ENCODE data around the gene KSR1. TPM values are rescaled to one million over a fixed set of nuclear protein-coding genes. Genes with fewer than 3 reads are reported as not detected.
"Not testable (repeated sequence)": the region's sequence is repeated elsewhere in the genome, so short reads cannot be mapped to it uniquely, and the experiment has no call there.

The KSR1 gene
- total and polyA plus RNA-seq, 2 of the 8 experiments (the other 6 are each of a cell fraction or from before 2014, with no cell fraction given) = 14.1 to 34.7 TPM

DNA sequence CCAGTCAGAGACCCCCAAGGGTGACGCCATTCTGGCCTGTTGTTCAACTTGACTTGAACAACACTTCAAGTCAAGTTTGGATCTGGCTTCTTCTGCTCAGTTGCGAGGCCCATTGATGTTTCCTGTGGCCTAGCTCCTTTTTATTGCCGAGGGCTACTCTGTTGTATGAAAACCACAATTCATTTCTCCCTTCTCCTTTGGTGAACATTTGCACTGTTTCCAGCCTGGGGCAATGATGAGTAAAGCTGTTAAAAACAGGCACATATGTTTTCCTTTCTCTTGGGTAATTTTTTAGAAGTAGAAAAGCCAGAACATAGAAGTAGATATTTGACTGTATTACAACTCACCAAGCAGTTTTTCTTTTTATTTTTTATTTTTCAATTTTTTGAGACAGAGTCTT is 173.0 kb downstream of the KSR1 start:
- H3K4me3 ChIP-seq (ENCODE audit: extremely low read depth in 1 of 4, insufficient read depth in 2 of 4, low read depth in 3 of 4, low read length in 4 of 4); H4K91ac ChIP-seq (replicated peaks; ENCODE audit: insufficient read length, low read length); H3K79me1 ChIP-seq (ENCODE audit: low read depth, low read length); H3K27ac ChIP-seq (ENCODE audit: low read depth, low read length); H3K36me3 ChIP-seq (ENCODE audit: control insufficient read depth in 2 of 4, insufficient read depth in 4 of 4, low read length in 3 of 4); H4K5ac ChIP-seq (ENCODE audit: insufficient read length, low read depth, low read length); H3K79me2 ChIP-seq (ENCODE audit: control insufficient read depth in 1 of 2, insufficient read depth in 2 of 2, low read length in 2 of 2); H4K20me1 ChIP-seq (replicated peaks in 1 of 2; ENCODE audit: control insufficient read depth in 1 of 2, insufficient read depth in 2 of 2, low read length in 2 of 2); H3K4ac ChIP-seq (replicated peaks; ENCODE audit: insufficient read length, low read depth, low read length); H3K4me2 ChIP-seq (ENCODE audit: insufficient read depth in 1 of 2, low read depth in 2 of 2, low read length in 2 of 2); H4K8ac ChIP-seq (ENCODE audit: extremely low read depth, insufficient read depth, low read length); H2BK15ac ChIP-seq (ENCODE audit: low read length); H3K56ac ChIP-seq (replicated peaks; ENCODE audit: insufficient read length, low read depth, low read length); H3K9me3 ChIP-seq (ENCODE audit: insufficient read depth in 2 of 2, low read depth in 1 of 2, low read length in 1 of 2); H3K18ac ChIP-seq (ENCODE audit: extremely low read depth, low read length); H2AK5ac ChIP-seq (ENCODE audit: low read depth, low read length); H2AFZ ChIP-seq (ENCODE audit: low read length); H2BK120ac ChIP-seq (replicated peaks; ENCODE audit: low read depth, low read length); H2BK5ac ChIP-seq (ENCODE audit: low read depth, low read length); POLR2A ChIA-PET (ENCODE audit: partially characterized antibody); DNase-seq (ENCODE audit: low read depth in 1 of 2, low spot score in 2 of 2); H3K27me3 ChIP-seq (replicated peaks in 1 of 4; ENCODE audit: control insufficient read depth in 3 of 4, extremely low read depth in 1 of 4, insufficient read depth in 3 of 4, low read length in 3 of 4); H3K14ac ChIP-seq (ENCODE audit: insufficient read length); H2BK12ac ChIP-seq (ENCODE audit: low read depth, low read length); H3K23ac ChIP-seq (ENCODE audit: insufficient read length); H2BK20ac ChIP-seq (ENCODE audit: low read length); FAIRE-seq; H3K9ac ChIP-seq (replicated peaks in 1 of 4; ENCODE audit: extremely low read depth in 1 of 4, low read depth in 3 of 4, low read length in 3 of 4); H3K23me2 ChIP-seq (ENCODE audit: low read depth, low read length); H3K4me1 ChIP-seq (replicated peaks in 1 of 4; ENCODE audit: control insufficient read depth in 3 of 4, insufficient read depth in 4 of 4, low read length in 3 of 4): not testable (repeated sequence)
- 90% methylated on average over 3 of the region's 3 CpGs; no CpG with 5 or more reads in 1 of the 2 experiments for WGBS, 2 experiments (ENCODE audit: extremely low coverage in 1 of 2, insufficient coverage in 1 of 2, insufficient read length in 1 of 2, insufficient replicate concordance in 2 of 2, low coverage in 1 of 2, low lambda C conversion rate in 2 of 2, missing lambda C conversion rate in 1 of 2)
- CTCF ChIA-PET (ENCODE audit: partially characterized antibody) = interaction anchor here (1.3 kb wide), 1 partner anchor 19 kb away, joined by 6 read pairs; no protein-coding TSS in a partner anchor

All from H1 (cell line).